ENCODE data around the gene MICALL2.

Gene MICALL2

GRCh38 chr7:1431634-1432380 lies 27.5 kb downstream of the MICALL2 start:
- DNase-seq, result no peak

GRCh38 chr7:1431226-1431625 lies 28.0 kb downstream of the MICALL2 start:
- DNase-seq, result no peak

- DNase-seq, result no peak
These were observed 29.0 kb downstream of the MICALL2 start for GRCh38 chr7:1430056-1430845.

GRCh38 chr7:1428941-1429501 lies 30.2 kb downstream of the MICALL2 start:
- no peak for DNase-seq

- DNase-seq, result no peak
These were observed 32.1 kb downstream of the MICALL2 start for GRCh38 chr7:1427064-1427657.

- no peak for DNase-seq
These were observed 32.8 kb downstream of the MICALL2 start for GRCh38 chr7:1426474-1426873.

GRCh38 chr7:1425292-1426136 lies 33.8 kb downstream of the MICALL2 start:
- no peak for DNase-seq

GRCh38 chr7:1424041-1424440 lies 35.2 kb downstream of the MICALL2 start:
- DNase-seq, result no peak

- no peak for DNase-seq
These were observed 35.9 kb downstream of the MICALL2 start for GRCh38 chr7:1423264-1423811.

- no peak for DNase-seq
These were observed 36.6 kb downstream of the MICALL2 start for GRCh38 chr7:1422512-1423263.

- no peak for DNase-seq
These were observed 37.3 kb downstream of the MICALL2 start for GRCh38 chr7:1421946-1422345.

GRCh38 chr7:1421020-1421790 lies 38.1 kb downstream of the MICALL2 start:
- no peak for DNase-seq

GRCh38 chr7:1419688-1420087 lies 39.6 kb downstream of the MICALL2 start:
- no peak for DNase-seq

- no peak for DNase-seq
These were observed 40.0 kb downstream of the MICALL2 start for GRCh38 chr7:1419310-1419634.

- DNase-seq, result no peak
These were observed 40.6 kb downstream of the MICALL2 start for GRCh38 chr7:1418505-1419309.

GRCh38 chr7:1415389-1415990 lies 43.8 kb downstream of the MICALL2 start:
- DNase-seq, result no peak

- DNase-seq, result no peak
These were observed 45.2 kb downstream of the MICALL2 start for GRCh38 chr7:1413936-1414639.

- DNase-seq, result peak; percentile 66
These were observed 46.7 kb downstream of the MICALL2 start for GRCh38 chr7:1412322-1413261.

Measured in NCI-H2029 treated with DMSO at 0.1 percent for 48 hours (cell line).